CD14-positive monocyte (primary cell): ENCODE results near the gene TBX6. TPM values are rescaled to one million over a fixed set of nuclear protein-coding genes. Genes with fewer than 3 reads are reported as not detected.
"Not testable (repeated sequence)": the region's sequence is repeated elsewhere in the genome, so short reads cannot be mapped to it uniquely, and the experiment has no call there.

Experiments used
- DNase-seq, 3 donors: peaks; one replicate each; pipeline ENCODE4 v3.0.0-alpha.2; 2011 to 2022
- H2AFZ ChIP-seq: 2 replicates; pipeline ENCODE4 v1.6.0; 2012; ENCODE audit warnings: mild to moderate bottlenecking, low read depth, low read length, inconsistent platforms; ENCODE audit not compliant: insufficient read depth, poor library complexity, severe bottlenecking
- H3K27ac ChIP-seq, 2 donors: 1 replicate in 1 of 2; 2 replicates in 1 of 2; pipeline ENCODE4 v1.5.1; 2012 to 2013; ENCODE audit warnings: low read length in 2 of 2, control low read depth in 1 of 2, inconsistent platforms in 1 of 2, low read depth in 1 of 2, mild to moderate bottlenecking in 1 of 2
- H3K27me3 ChIP-seq, 2 donors: one replicate each; pipeline versions ENCODE4 v1.6.0 to v1.6.1; 2011 to 2013; ENCODE audit warnings: low read length in 2 of 2; ENCODE audit not compliant: control insufficient read depth in 2 of 2, insufficient read depth in 2 of 2
- H3K36me3 ChIP-seq, 2 donors: replicated peaks in 1 of 2; 1 replicate in 1 of 2; 2 replicates in 1 of 2; pipeline versions ENCODE4 v1.5.1 to v1.6.1; 2012 to 2013; ENCODE audit warnings: low read length in 2 of 2, control low read depth in 1 of 2, inconsistent platforms in 1 of 2, mild to moderate bottlenecking in 1 of 2; ENCODE audit not compliant: insufficient read depth in 2 of 2, control insufficient read depth in 1 of 2
- H3K4me1 ChIP-seq, 2 donors: 1 replicate in 1 of 2; 2 replicates in 1 of 2; pipeline versions ENCODE4 v1.5.1 to v1.6.1; 2012 to 2013; ENCODE audit warnings: low read length in 2 of 2, control low read depth in 1 of 2, inconsistent platforms in 1 of 2, mild to moderate bottlenecking in 1 of 2, moderate library complexity in 1 of 2; ENCODE audit not compliant: insufficient read depth in 2 of 2, control insufficient read depth in 1 of 2
- H3K4me2 ChIP-seq: replicated peaks from 2 replicates; pipeline ENCODE3; 2012; ENCODE audit warnings: low read length, moderate library complexity, mild to moderate bottlenecking; ENCODE audit not compliant: poor library complexity, severe bottlenecking; ENCODE audit errors: extremely low read depth
- H3K4me3 ChIP-seq, 3 experiments: fragments of 200-600 bp in 1 of 3; sonication (generic) in 1 of 3; replicated peaks in 1 of 3; 1 replicate in 2 of 3; 2 replicates in 1 of 3; pipeline ENCODE4 v1.5.1; 2011 to 2013; ENCODE audit warnings: low read length in 3 of 3, mild to moderate bottlenecking in 3 of 3, control low read depth in 2 of 3, low read depth in 2 of 3, inconsistent platforms in 1 of 3, moderate library complexity in 1 of 3
- H3K79me2 ChIP-seq: 2 replicates; pipeline ENCODE4 v1.6.0; 2012; ENCODE audit warnings: mild to moderate bottlenecking, control low read depth, inconsistent platforms, low read length, moderate library complexity; ENCODE audit not compliant: insufficient read depth
- H3K9ac ChIP-seq: 2 replicates; pipeline ENCODE4 v1.6.0; 2017; ENCODE audit warnings: low read length, mild to moderate bottlenecking; ENCODE audit not compliant: insufficient read depth, poor library complexity, severe bottlenecking
- H3K9me3 ChIP-seq, 2 donors: replicated peaks in 1 of 2; 1 replicate in 1 of 2; 2 replicates in 1 of 2; pipeline versions ENCODE4 v1.5.1 to v1.6.1; 2012 to 2013; ENCODE audit warnings: low read length in 2 of 2, control low read depth in 1 of 2; ENCODE audit not compliant: control insufficient read depth in 1 of 2, insufficient read depth in 1 of 2
- H4K20me1 ChIP-seq: 2 replicates; pipeline ENCODE4 v1.6.0; 2012; ENCODE audit warnings: mild to moderate bottlenecking, low read length, control low read depth, moderate library complexity; ENCODE audit not compliant: insufficient read depth
- H3K27ac Mint-ChIP-seq, 7 donors: one replicate each; pipeline ENCODE4 v1.8.0; 2020; ENCODE audit warnings: mild to moderate bottlenecking in 7 of 7, mixed read lengths in 7 of 7, moderate library complexity in 6 of 7, inconsistent platforms in 2 of 7
- H3K27me3 Mint-ChIP-seq, 3 donors: one replicate each; pipeline ENCODE4 v1.8.0; 2021 to 2022; ENCODE audit warnings: low read depth in 3 of 3, mild to moderate bottlenecking in 3 of 3, mixed read lengths in 3 of 3, moderate library complexity in 3 of 3, inconsistent platforms in 1 of 3
- H3K36me3 Mint-ChIP-seq, 2 donors: one replicate each; pipeline ENCODE4 v1.8.0; 2020; ENCODE audit warnings: mixed read lengths in 2 of 2, inconsistent platforms in 1 of 2, mild to moderate bottlenecking in 1 of 2
- H3K4me1 Mint-ChIP-seq: one replicate; pipeline ENCODE4 v1.8.0; 2020; ENCODE audit warnings: mild to moderate bottlenecking, mixed read lengths
- H3K4me3 Mint-ChIP-seq, 2 donors: one replicate each; pipeline ENCODE4 v1.8.0; 2020; ENCODE audit warnings: mild to moderate bottlenecking in 2 of 2, mixed read lengths in 2 of 2, moderate library complexity in 1 of 2
- H3K9me3 Mint-ChIP-seq, 7 donors: one replicate each; pipeline ENCODE4 v1.8.0; 2020 to 2022; ENCODE audit warnings: mixed read lengths in 7 of 7, mild to moderate bottlenecking in 6 of 7, moderate library complexity in 6 of 7, inconsistent platforms in 2 of 7
- CTCF ChIP-seq: fragments of 200-600 bp; IDR thresholded peaks from one replicate; pipeline ENCODE4 v1.8.0; 2022; ENCODE audit warnings: antibody characterized with exemption, mild to moderate bottlenecking
- WGBS: methylation state at CpG from one replicate; pipeline ENCODE4 v1.1.5; 2013; ENCODE audit warnings: missing lambda C conversion rate; ENCODE audit not compliant: insufficient coverage; 5-methylcytosine and 5-hydroxymethylcytosine counted together
- intact Hi-C, 2 donors: fragments of 100-400 bp; cut with micrococcal nuclease; formaldehyde crosslinking; loops; one replicate each; pipeline versions ENCODE4 v1.15.0 to v1.15.1; 2023
- polyA plus RNA-seq, 3 donors: library from polyadenylated mRNA; depleted of rRNA in 1 of 3; unstranded in 2 of 3; stranded (reverse) in 1 of 3; fragments of 300-500 nt in 2 of 3; fragments of >200 nt in 1 of 3; fragmentation: Illumina TruSeq in 2 of 3; gene quantifications; 1 replicate in 2 of 3; 2 replicates in 1 of 3; pipeline ENCODE4 v1.2.3, GENCODE V29; 2012 to 2021

TBX6 gene
- polyA plus RNA-seq, 3 donors, result 0.10 to 0.65 (median 0.11) TPM

- no peak overlapping the region for H3K27ac ChIP-seq
- no peaks in the 10 kb centered on the region for H3K27me3 ChIP-seq
- H3K36me3 ChIP-seq, result peaks cover 41 to 79% of the 10 kb centered on the region in 2 donors
- Mint-ChIP-seq H3K4me1 (peaks cover 7% of the 10 kb centered on the region), H3K36me3 (peaks cover 57 to 92% of the 10 kb centered on the region in 2 donors), H3K27me3 (peaks cover 0 to 3% (median 0%) of the 10 kb centered on the region in 3 donors), H3K27ac (no peak overlapping the region), H3K4me3 (no peak overlapping the region), H3K9me3 (peaks cover 0 to 5% (median 0%) of the 10 kb centered on the region in 7 donors)
- H3K4me3 ChIP-seq, result no peak overlapping the region
- H3K9me3 ChIP-seq, result no peaks in the 10 kb centered on the region
- H3K9ac ChIP-seq, result no peak overlapping the region
- H3K79me2 ChIP-seq, result no peaks in the 10 kb centered on the region
- intact Hi-C loops, result no loop called here
- no peaks in the 10 kb centered on the region for H4K20me1 ChIP-seq
- H2AFZ ChIP-seq, result no peak overlapping the region
- no peak for DNase-seq
- TF ChIP-seq CTCF, result no peak
- H3K4me1 ChIP-seq, result no peaks in the 10 kb centered on the region
- WGBS, result 94% methylated on average over 4 of the region's 7 CpGs
- no peak overlapping the region for H3K4me2 ChIP-seq
Measured at GRCh38 chr16:30115238-30115637, 23.5 kb upstream of the TBX6 start.

GRCh38 chr16:30114833-30115232, 23.1 kb upstream of the TBX6 start:
- H3K4me3 ChIP-seq, H3K9ac ChIP-seq, H2AFZ ChIP-seq, H3K4me1 Mint-ChIP-seq, H3K9me3 ChIP-seq, H3K27me3 ChIP-seq, H3K27me3 Mint-ChIP-seq, H3K9me3 Mint-ChIP-seq, H3K4me2 ChIP-seq, DNase-seq, H3K27ac Mint-ChIP-seq, intact Hi-C loops, H3K4me3 Mint-ChIP-seq, H3K27ac ChIP-seq, H4K20me1 ChIP-seq, H3K4me1 ChIP-seq, H3K79me2 ChIP-seq: not testable (repeated sequence)
- H3K36me3 ChIP-seq, result peaks cover 41 to 75% of the 10 kb centered on the region in 2 donors
- H3K36me3 Mint-ChIP-seq, result peaks cover 56 to 92% of the 10 kb centered on the region in 2 donors
- no CpG with 5 or more reads among the region's 7 CpGs for WGBS
